ENCODE results near the gene ZNF827. TPM values are rescaled to one million over a fixed set of nuclear protein-coding genes. Genes with fewer than 3 reads are reported as not detected.

Gene ZNF827
- total RNA-seq, 1 experiment from 2014 or later, result 29.4 TPM

- Histone ChIP-seq H3K4ac (ENCODE audit: low read depth, low read length) (no peak overlapping the region), H2BK20ac (ENCODE audit: low read depth, low read length, poor library complexity, severe bottlenecking) (no peak overlapping the region), H4K8ac (replicated peaks; ENCODE audit: insufficient read length, low read depth, low read length) (no peak overlapping the region), H4K5ac (ENCODE audit: insufficient read length, low read depth, low read length) (no peak overlapping the region), H3K23me2 (ENCODE audit: insufficient read length, low read depth, low read length, poor library complexity, severe bottlenecking) (no peaks in the 10 kb centered on the region), H2BK12ac (ENCODE audit: insufficient read length, low read depth, low read length) (no peak overlapping the region), H2AK5ac (ENCODE audit: insufficient read length, low read length) (no peak overlapping the region), H4K91ac (ENCODE audit: insufficient read length, low read depth, low read length) (no peak overlapping the region), H3K79me1 (ENCODE audit: insufficient read depth, low read depth, low read length, poor library complexity, severe bottlenecking) (no peaks in the 10 kb centered on the region), H2BK15ac (ENCODE audit: low read depth, low read length) (no peak overlapping the region), H3K56ac (ENCODE audit: insufficient read length, low read depth, low read length) (no peak overlapping the region), H3K4me2 (ENCODE audit: insufficient read depth, insufficient read length, low read length) (no peak overlapping the region), H3K18ac (ENCODE audit: insufficient read length, low read depth, low read length) (no peak overlapping the region), H4K20me1 (ENCODE audit: control insufficient read depth, insufficient read depth, insufficient read length) (no peaks in the 10 kb centered on the region), H3K27ac (ENCODE audit: insufficient read length, low read depth, low read length) (no peak overlapping the region), H3T11ph (ENCODE audit: low read length) (no peak overlapping the region), H3K14ac (ENCODE audit: insufficient read depth, low read length) (no peak overlapping the region), H3K9me3 (ENCODE audit: control insufficient read depth, low read depth, low read length) (no peaks in the 10 kb centered on the region), H2BK5ac (ENCODE audit: insufficient read length, low read length) (no peak overlapping the region), H3K23ac (ENCODE audit: insufficient read length, low read depth, low read length) (no peak overlapping the region), H3K4me1 (ENCODE audit: insufficient read depth, low read length) (no peaks in the 10 kb centered on the region), H2BK120ac (ENCODE audit: low read depth, low read length, poor library complexity, severe bottlenecking) (no peak overlapping the region), H2AFZ (ENCODE audit: low read length) (no peak overlapping the region), H3K9ac (ENCODE audit: extremely low read depth, insufficient read length, low read length) (no peak overlapping the region), H3K79me2 (ENCODE audit: insufficient read depth, low read length) (no peaks in the 10 kb centered on the region), H3K27me3 (ENCODE audit: insufficient read depth, low read length) (no peaks in the 10 kb centered on the region)
- H3K4me1 Mint-ChIP-seq, result peaks cover 0 to 4% of the 10 kb centered on the region in 2 experiments; a peak in 2 of 4 replicates
- H3K27ac Mint-ChIP-seq, result no peak overlapping the region
- H3K4me3 Mint-ChIP-seq, result no peak overlapping the region
- no peaks in the 10 kb centered on the region for H3K27me3 Mint-ChIP-seq (ENCODE audit: low read depth)
- DNase-seq, result no peak
- H3K9me3 Mint-ChIP-seq, result no peaks in the 10 kb centered on the region
- peaks cover 33 to 43% (median 33%) of the 10 kb centered on the region in 3 experiments for H3K36me3 Mint-ChIP-seq (ENCODE audit: insufficient read depth in 1 of 3, low read depth in 3 of 3)
- no peak for TF ChIP-seq CTCF (conservative IDR thresholded peaks at IDR 0.05)
- WGBS (ENCODE audit: extremely low coverage, insufficient read length, low lambda C conversion rate), result no CpG with 5 or more reads among the region's 2 CpGs
Measured at GRCh38 chr4:145786261-145786660, 152.4 kb downstream of the ZNF827 start.

Measured in H9 (cell line).